WTC11 (cell line): ENCODE data around the gene EPB41.

Source experiments
- CTCF ChIP-seq: fragments of 200-600 bp; IDR thresholded peaks from 2 replicates; pipeline ENCODE4 v1.8.0; 2022; ENCODE audit warnings: antibody characterized with exemption
- GTF2I ChIP-seq: fragments of 250-450 bp; sonication (Bioruptor Pico); conservative IDR thresholded peaks from 2 replicates; pipeline ENCODE4 v1.4.0; 2021; ENCODE audit warnings: mild to moderate bottlenecking
- ZBTB43 ChIP-seq: sonication (generic); formaldehyde crosslinking; IDR thresholded peaks from 2 replicates; pipeline ENCODE4 v1.8.1; 2023; ENCODE audit warnings: mild to moderate bottlenecking, missing genetic modification reagents
- ZNF671 ChIP-seq: fragments of 250-450 bp; sonication (Bioruptor Pico); IDR thresholded peaks from 2 replicates; pipeline ENCODE4 v1.8.0; 2021; ENCODE audit warnings: mild to moderate bottlenecking

DNA sequence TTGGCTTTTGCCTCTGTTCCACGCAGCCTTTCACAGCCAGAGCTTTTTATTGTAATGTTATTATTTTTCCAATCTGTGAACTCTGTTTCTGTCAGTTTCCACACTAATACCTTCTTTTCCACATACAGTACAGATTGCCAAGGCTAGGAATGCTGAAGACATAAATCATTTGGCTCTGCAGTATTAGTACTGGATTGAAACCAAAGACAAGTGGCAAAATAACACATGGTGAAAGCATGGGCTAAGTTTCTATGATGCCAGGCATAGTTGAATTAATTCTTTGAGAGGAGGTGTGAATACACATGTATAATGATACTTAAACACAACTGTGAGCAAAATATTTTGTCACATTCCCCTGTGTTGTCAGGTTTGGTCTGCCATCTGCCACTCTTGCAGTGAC lies 135.8 kb downstream of the EPB41 start:
- TF ChIP-seq ZNF671 (no peak), CTCF (no peak), GTF2I (no peak), ZBTB43 (no peak)
